Endothelial cell (in vitro differentiated cells): ENCODE results near the gene PIGQ. TPM values are rescaled to one million over a fixed set of nuclear protein-coding genes. Genes with fewer than 3 reads are reported as not detected.

Experiments used
- DNase-seq: peaks from one replicate; pipeline ENCODE4 v3.0.0; 2021; ENCODE audit warnings: low spot score
- H3K27ac Mint-ChIP-seq: one replicate; pipeline ENCODE4 v1.8.0; 2021; ENCODE audit warnings: mixed read lengths, inconsistent platforms; ENCODE audit not compliant: unreplicated experiment
- H3K27me3 Mint-ChIP-seq: one replicate; pipeline ENCODE4 v1.8.0; 2021; ENCODE audit warnings: mild to moderate bottlenecking, moderate library complexity, mixed read lengths, inconsistent platforms; ENCODE audit not compliant: unreplicated experiment
- H3K36me3 Mint-ChIP-seq: one replicate; pipeline ENCODE4 v1.8.0; 2021; ENCODE audit warnings: mild to moderate bottlenecking, low read depth, mixed read lengths, inconsistent platforms; ENCODE audit not compliant: unreplicated experiment
- H3K4me1 Mint-ChIP-seq: one replicate; pipeline ENCODE4 v1.8.0; 2021; ENCODE audit warnings: mild to moderate bottlenecking, mixed read lengths, inconsistent platforms; ENCODE audit not compliant: unreplicated experiment
- H3K4me3 Mint-ChIP-seq: one replicate; pipeline ENCODE4 v1.8.0; 2021; ENCODE audit warnings: mild to moderate bottlenecking, mixed read lengths, inconsistent platforms; ENCODE audit not compliant: unreplicated experiment
- H3K9me3 Mint-ChIP-seq: one replicate; pipeline ENCODE4 v1.8.0; 2021; ENCODE audit warnings: mixed read lengths, inconsistent platforms; ENCODE audit not compliant: unreplicated experiment
- total RNA-seq: library from RNA; stranded (reverse); fragmentation: NEBNext Ultra II Directional; extraction: Animal tissue kit (Norgen Biotek cat#: 25700); gene quantifications from one replicate; pipeline ENCODE4 v1.2.1, GENCODE V29; 2021; ENCODE audit not compliant: unreplicated experiment
- TF ChIP-seq, protein P1 (sequence below): fragments of 200-600 bp; sonication (generic); IDR thresholded peaks from one replicate; pipeline ENCODE4 v1.5.0; 2021; ENCODE audit warnings: antibody characterized with exemption; ENCODE audit not compliant: unreplicated experiment

The PIGQ gene
- total RNA-seq, 1 donor from 2014 or later: 38.4 TPM

- TF ChIP-seq, protein P1, sequence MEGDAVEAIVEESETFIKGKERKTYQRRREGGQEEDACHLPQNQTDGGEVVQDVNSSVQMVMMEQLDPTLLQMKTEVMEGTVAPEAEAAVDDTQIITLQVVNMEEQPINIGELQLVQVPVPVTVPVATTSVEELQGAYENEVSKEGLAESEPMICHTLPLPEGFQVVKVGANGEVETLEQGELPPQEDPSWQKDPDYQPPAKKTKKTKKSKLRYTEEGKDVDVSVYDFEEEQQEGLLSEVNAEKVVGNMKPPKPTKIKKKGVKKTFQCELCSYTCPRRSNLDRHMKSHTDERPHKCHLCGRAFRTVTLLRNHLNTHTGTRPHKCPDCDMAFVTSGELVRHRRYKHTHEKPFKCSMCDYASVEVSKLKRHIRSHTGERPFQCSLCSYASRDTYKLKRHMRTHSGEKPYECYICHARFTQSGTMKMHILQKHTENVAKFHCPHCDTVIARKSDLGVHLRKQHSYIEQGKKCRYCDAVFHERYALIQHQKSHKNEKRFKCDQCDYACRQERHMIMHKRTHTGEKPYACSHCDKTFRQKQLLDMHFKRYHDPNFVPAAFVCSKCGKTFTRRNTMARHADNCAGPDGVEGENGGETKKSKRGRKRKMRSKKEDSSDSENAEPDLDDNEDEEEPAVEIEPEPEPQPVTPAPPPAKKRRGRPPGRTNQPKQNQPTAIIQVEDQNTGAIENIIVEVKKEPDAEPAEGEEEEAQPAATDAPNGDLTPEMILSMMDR: no peak
- no peak for DNase-seq
- Mint-ChIP-seq H3K9me3 (no peaks in the 10 kb centered on the region), H3K4me3 (no peak overlapping the region), H3K27me3 (peaks cover 5% of the 10 kb centered on the region), H3K27ac (no peak overlapping the region), H3K36me3 (peaks cover 3% of the 10 kb centered on the region), H3K4me1 (no peaks in the 10 kb centered on the region)
These were observed 34.8 kb upstream of the PIGQ start for GRCh38 chr16:534856-535445.

DNA sequence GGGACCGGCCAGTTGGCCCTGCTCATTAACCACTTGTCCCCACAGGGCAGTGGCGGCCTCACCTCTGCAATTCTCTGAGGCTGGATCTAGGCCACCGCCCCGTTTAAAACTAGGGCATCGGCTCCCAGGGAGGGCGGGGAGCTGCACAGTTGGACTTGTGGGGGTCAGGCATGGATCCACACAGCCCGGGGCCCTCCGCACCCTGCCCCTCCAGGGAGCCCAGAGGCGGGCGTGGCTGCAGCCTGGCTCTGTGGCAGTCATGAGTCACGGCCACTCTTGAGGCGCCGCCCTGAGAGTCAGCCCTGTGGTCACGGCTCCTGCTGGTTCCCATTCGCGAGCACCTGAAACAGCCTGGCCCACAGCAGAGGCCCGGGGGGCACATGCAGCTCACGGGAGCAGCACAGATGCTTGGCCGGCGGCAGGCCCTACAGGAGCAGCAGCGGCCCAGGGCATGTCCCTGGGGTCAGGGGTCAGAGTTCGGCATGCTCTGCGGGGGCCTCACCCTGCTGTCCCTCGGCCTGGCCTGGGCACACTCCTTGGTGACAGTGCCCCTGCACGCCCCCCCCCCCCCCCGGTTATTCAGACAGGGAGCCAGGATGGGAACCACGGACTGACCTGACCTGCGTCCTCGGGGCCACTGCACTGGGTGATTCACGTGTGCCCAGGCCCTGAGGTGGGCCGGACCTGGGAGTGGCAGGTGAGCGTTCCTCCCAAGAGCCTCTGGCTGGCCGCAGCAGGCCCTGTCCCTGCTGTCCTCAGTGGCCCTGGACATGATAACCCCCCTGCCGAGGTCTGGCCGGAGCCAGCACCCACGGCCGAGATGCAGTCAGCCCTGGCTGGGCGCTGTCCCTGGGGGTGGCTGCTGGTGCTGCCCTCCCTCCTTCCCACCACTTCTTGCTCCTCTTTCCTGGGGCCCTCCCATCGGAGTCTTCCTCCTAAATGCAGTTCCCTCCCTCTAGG lies 34.0 kb upstream of the PIGQ start:
- H3K4me1 Mint-ChIP-seq: no peaks in the 10 kb centered on the region

DNA sequence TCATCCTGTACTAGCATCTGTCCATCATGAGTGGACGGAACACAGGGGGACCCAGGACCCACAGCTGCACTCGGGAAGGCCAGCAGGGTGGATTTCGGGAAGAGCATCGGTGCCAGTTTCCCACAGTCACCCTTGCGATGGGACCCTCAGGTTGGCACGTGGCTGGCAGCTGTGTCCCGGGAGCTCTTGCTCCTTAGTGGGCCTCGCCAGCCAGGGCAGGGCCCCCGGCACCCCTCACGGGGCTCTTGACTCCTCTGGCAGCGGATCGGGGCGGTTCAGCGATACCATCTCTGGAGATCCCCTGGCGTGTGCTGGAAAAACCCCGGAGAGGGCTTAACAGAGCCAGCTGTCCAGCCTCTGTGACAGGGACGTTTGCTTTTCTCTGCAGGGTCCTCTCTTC lies 33.0 kb upstream of the PIGQ start:
- H3K36me3 Mint-ChIP-seq: peaks cover 3% of the 10 kb centered on the region
- no peaks in the 10 kb centered on the region for H3K4me1 Mint-ChIP-seq
- no peaks in the 10 kb centered on the region for H3K9me3 Mint-ChIP-seq
- no peak for DNase-seq
- H3K4me3 Mint-ChIP-seq: no peak overlapping the region
- TF ChIP-seq, protein P1: no peak
- no peak overlapping the region for H3K27ac Mint-ChIP-seq
- no peaks in the 10 kb centered on the region for H3K27me3 Mint-ChIP-seq

More for the DNA sequence above, 34.0 kb upstream of the PIGQ start:
- TF ChIP-seq, protein P1: no peak
- no peak for DNase-seq
- Mint-ChIP-seq H3K9me3 (no peaks in the 10 kb centered on the region), H3K27me3 (no peaks in the 10 kb centered on the region), H3K36me3 (peaks cover 3% of the 10 kb centered on the region), H3K4me3 (no peak overlapping the region), H3K27ac (no peak overlapping the region)

GRCh38 chr16:537415-538335 lies 32.1 kb upstream of the PIGQ start:
- peak overlapping the region; percentile 31 for H3K4me3 Mint-ChIP-seq
- peaks cover 4% of the 10 kb centered on the region for H3K27me3 Mint-ChIP-seq
- H3K9me3 Mint-ChIP-seq: no peaks in the 10 kb centered on the region
- no peaks in the 10 kb centered on the region for H3K4me1 Mint-ChIP-seq
- peaks cover 3% of the 10 kb centered on the region for H3K36me3 Mint-ChIP-seq
- TF ChIP-seq, protein P1: no peak
- no peak overlapping the region for H3K27ac Mint-ChIP-seq
- no peak for DNase-seq
